HepG2 (cell line): ENCODE data around the gene SHROOM1. TPM values are rescaled to one million over a fixed set of nuclear protein-coding genes. Genes with fewer than 3 reads are reported as not detected.

Experiments
- BRCA1 ChIP-seq: sonication (generic); formaldehyde crosslinking; IDR thresholded peaks from 2 replicates; pipeline ENCODE4 v1.4.0; 2020; ENCODE audit warnings: missing genetic modification reagents
- BRD4 ChIP-seq: sonication (generic); formaldehyde crosslinking; IDR thresholded peaks from 2 replicates; pipeline ENCODE4 v1.4.0; 2020; ENCODE audit warnings: missing genetic modification reagents
- MXD4 ChIP-seq: IDR thresholded peaks from 2 replicates; pipeline ENCODE4 v1.6.1; 2016; ENCODE audit warnings: mild to moderate bottlenecking, missing biosample characterization, missing genetic modification reagents
- SAP130 ChIP-seq: IDR thresholded peaks from 2 replicates; pipeline ENCODE4 v1.6.1; 2016; ENCODE audit warnings: low read depth
- SOX6 ChIP-seq, 2 experiments: fragments of 450-650 bp in 1 of 2; sonication (generic) in 1 of 2; formaldehyde crosslinking in 1 of 2; IDR thresholded peaks; 2 replicates each; pipeline versions ENCODE4 v1.4.0 to v1.6.1; 2017 to 2020; ENCODE audit warnings: antibody characterized with exemption in 1 of 2, mild to moderate bottlenecking in 1 of 2, missing genetic modification reagents in 1 of 2
- SRSF4 ChIP-seq: fragments of 200-400 bp; formaldehyde crosslinking; IDR thresholded peaks from one replicate; pipeline ENCODE4 v1.6.1; 2018; ENCODE audit warnings: mild to moderate bottlenecking, low read depth, low read length, moderate library complexity; ENCODE audit not compliant: poor library complexity, severe bottlenecking
- ZNF253 ChIP-seq: sonication (generic); formaldehyde crosslinking; IDR thresholded peaks from 2 replicates; pipeline ENCODE4 v1.8.0; 2022; ENCODE audit warnings: mild to moderate bottlenecking, missing genetic modification reagents, borderline replicate concordance
- ZNF350 ChIP-seq: sonication (generic); formaldehyde crosslinking; IDR thresholded peaks from 2 replicates; pipeline ENCODE4 v1.4.0; 2020; ENCODE audit warnings: mild to moderate bottlenecking, low read depth, missing genetic modification reagents, borderline replicate concordance
- ZNF382 ChIP-seq: sonication (generic); formaldehyde crosslinking; IDR thresholded peaks from 2 replicates; pipeline ENCODE4 v1.5.0; 2020; ENCODE audit warnings: missing genetic modification reagents, mild to moderate bottlenecking, borderline replicate concordance
- ZNF619 ChIP-seq: sonication (generic); formaldehyde crosslinking; IDR thresholded peaks from 2 replicates; pipeline ENCODE4 v1.4.0; 2020; ENCODE audit warnings: mild to moderate bottlenecking, missing genetic modification reagents
- ZNF629 ChIP-seq: sonication (generic); formaldehyde crosslinking; conservative IDR thresholded peaks from 2 replicates; pipeline ENCODE4 v1.5.0; 2020; ENCODE audit warnings: missing genetic modification reagents
- ZNF747 ChIP-seq: sonication (generic); formaldehyde crosslinking; IDR thresholded peaks from 2 replicates; pipeline ENCODE4 v1.8.1; 2023; ENCODE audit warnings: missing genetic modification reagents, mild to moderate bottlenecking, borderline replicate concordance
- ZNF772 ChIP-seq: sonication (generic); formaldehyde crosslinking; IDR thresholded peaks from 2 replicates; pipeline ENCODE4 v1.5.0; 2020; ENCODE audit warnings: mild to moderate bottlenecking, missing genetic modification reagents
- ZNF780A ChIP-seq: sonication (generic); formaldehyde crosslinking; IDR thresholded peaks from 2 replicates; pipeline ENCODE4 v1.8.0; 2022; ENCODE audit warnings: mild to moderate bottlenecking, missing genetic modification reagents, moderate library complexity
- ZNF781 ChIP-seq: sonication (generic); formaldehyde crosslinking; IDR thresholded peaks from 2 replicates; pipeline ENCODE4 v1.5.1; 2020; ENCODE audit warnings: borderline replicate concordance, mild to moderate bottlenecking, missing genetic modification reagents; ENCODE audit errors: not compliant biosample characterization
- ZNF790 ChIP-seq: sonication (generic); formaldehyde crosslinking; IDR thresholded peaks from 2 replicates; pipeline ENCODE4 v1.8.0; 2022; ENCODE audit warnings: missing genetic modification reagents, mild to moderate bottlenecking, borderline replicate concordance
- polyA plus RNA-seq, 8 experiments: library from polyadenylated mRNA; depleted of rRNA in 3 of 8; stranded (reverse) in 7 of 8; unstranded in 1 of 8; fragments of >200 nt; fragmentation: Illumina TruSeq in 4 of 8; extraction: Trizol in 4 of 8; gene quantifications; 2 replicates each; pipeline versions ENCODE4 v1.2.1 to v1.2.3, GENCODE V29; 2011 to 2016; ENCODE audit warnings: low read depth in 4 of 8, missing spikeins in 1 of 8, mixed read lengths in 1 of 8; ENCODE audit not compliant: insufficient read depth in 1 of 8
- total RNA-seq, 5 experiments: library from RNA; depleted of rRNA; stranded (reverse); fragments of >200 nt; fragmentation: Illumina TruSeq; extraction: Trizol; gene quantifications; 2 replicates each; pipeline ENCODE4 v1.2.3, GENCODE V29; 2016; ENCODE audit warnings: low read depth in 1 of 5
- TF ChIP-seq, protein P1 (sequence below): sonication (generic); formaldehyde crosslinking; IDR thresholded peaks from 2 replicates; pipeline ENCODE4 v1.4.0; 2020; ENCODE audit warnings: mild to moderate bottlenecking, missing genetic modification reagents
- TF ChIP-seq, protein P2 (sequence below): sonication (generic); formaldehyde crosslinking; IDR thresholded peaks from 2 replicates; pipeline ENCODE4 v1.8.0; 2022; ENCODE audit warnings: missing genetic modification reagents, low read depth, mild to moderate bottlenecking, borderline replicate concordance
- TF ChIP-seq, protein P3 (sequence below): sonication (generic); formaldehyde crosslinking; IDR thresholded peaks from 2 replicates; pipeline ENCODE4 v1.4.0; 2020; ENCODE audit warnings: mild to moderate bottlenecking, missing genetic modification reagents
- TF ChIP-seq, protein P4 (sequence below): fragments of 450-650 bp; IDR thresholded peaks from 2 replicates; pipeline ENCODE4 v1.6.1; 2017; ENCODE audit warnings: mild to moderate bottlenecking

The SHROOM1 gene
- total and polyA plus RNA-seq, 2 of the 13 experiments (the other 11 are each of a cell fraction or from before 2014, with no cell fraction given) = 18.2 to 25.7 TPM

DNA sequence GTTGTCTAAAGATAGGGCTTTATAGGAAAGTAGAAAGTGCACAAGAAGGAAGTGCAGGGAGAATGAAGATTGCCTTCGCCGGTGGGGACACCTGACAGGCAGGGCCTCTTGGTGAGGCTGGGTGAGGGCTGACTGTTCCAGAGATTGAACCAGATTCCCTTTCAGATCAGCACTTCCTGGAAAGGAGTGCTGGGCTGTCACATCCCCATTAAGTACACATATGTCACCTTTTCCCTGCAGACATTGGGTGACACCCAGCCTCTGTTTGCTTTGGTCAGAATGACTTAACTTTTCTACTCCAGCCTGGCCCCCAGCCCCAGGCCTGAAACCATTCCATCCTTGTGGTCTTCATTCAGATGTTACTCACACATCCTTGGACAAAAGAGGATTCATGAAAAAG, 7.4 kb upstream of the SHROOM1 start (continued):
- TF ChIP-seq, protein P1, sequence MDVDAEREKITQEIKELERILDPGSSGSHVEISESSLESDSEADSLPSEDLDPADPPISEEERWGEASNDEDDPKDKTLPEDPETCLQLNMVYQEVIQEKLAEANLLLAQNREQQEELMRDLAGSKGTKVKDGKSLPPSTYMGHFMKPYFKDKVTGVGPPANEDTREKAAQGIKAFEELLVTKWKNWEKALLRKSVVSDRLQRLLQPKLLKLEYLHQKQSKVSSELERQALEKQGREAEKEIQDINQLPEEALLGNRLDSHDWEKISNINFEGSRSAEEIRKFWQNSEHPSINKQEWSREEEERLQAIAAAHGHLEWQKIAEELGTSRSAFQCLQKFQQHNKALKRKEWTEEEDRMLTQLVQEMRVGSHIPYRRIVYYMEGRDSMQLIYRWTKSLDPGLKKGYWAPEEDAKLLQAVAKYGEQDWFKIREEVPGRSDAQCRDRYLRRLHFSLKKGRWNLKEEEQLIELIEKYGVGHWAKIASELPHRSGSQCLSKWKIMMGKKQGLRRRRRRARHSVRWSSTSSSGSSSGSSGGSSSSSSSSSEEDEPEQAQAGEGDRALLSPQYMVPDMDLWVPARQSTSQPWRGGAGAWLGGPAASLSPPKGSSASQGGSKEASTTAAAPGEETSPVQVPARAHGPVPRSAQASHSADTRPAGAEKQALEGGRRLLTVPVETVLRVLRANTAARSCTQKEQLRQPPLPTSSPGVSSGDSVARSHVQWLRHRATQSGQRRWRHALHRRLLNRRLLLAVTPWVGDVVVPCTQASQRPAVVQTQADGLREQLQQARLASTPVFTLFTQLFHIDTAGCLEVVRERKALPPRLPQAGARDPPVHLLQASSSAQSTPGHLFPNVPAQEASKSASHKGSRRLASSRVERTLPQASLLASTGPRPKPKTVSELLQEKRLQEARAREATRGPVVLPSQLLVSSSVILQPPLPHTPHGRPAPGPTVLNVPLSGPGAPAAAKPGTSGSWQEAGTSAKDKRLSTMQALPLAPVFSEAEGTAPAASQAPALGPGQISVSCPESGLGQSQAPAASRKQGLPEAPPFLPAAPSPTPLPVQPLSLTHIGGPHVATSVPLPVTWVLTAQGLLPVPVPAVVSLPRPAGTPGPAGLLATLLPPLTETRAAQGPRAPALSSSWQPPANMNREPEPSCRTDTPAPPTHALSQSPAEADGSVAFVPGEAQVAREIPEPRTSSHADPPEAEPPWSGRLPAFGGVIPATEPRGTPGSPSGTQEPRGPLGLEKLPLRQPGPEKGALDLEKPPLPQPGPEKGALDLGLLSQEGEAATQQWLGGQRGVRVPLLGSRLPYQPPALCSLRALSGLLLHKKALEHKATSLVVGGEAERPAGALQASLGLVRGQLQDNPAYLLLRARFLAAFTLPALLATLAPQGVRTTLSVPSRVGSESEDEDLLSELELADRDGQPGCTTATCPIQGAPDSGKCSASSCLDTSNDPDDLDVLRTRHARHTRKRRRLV (CRISPR knock-in tag) = no peak
- no peak for TF ChIP-seq ZNF253 (CRISPR knock-in tag)
- peak; percentile 40; the same call in 1 of the 2 replicates for TF ChIP-seq BRCA1 (CRISPR knock-in tag)
- no peak for TF ChIP-seq ZNF350 (CRISPR knock-in tag)
- TF ChIP-seq ZNF619 (CRISPR knock-in tag) = no peak
- TF ChIP-seq MXD4 (CRISPR knock-in tag) = peak; percentile 71; the same call in 1 of the 2 replicates
- no peak for TF ChIP-seq BRD4 (CRISPR knock-in tag)
- TF ChIP-seq, protein P2, sequence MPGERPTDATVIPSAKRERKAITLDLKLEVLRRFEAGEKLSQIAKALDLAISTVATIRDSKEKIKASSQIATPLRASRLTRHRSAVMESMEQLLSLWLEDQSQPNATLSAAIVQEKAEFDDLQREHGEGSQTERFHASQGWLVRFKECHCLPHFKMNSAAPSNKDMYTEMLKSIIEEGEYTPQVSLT = no peak
- TF ChIP-seq, protein P3, sequence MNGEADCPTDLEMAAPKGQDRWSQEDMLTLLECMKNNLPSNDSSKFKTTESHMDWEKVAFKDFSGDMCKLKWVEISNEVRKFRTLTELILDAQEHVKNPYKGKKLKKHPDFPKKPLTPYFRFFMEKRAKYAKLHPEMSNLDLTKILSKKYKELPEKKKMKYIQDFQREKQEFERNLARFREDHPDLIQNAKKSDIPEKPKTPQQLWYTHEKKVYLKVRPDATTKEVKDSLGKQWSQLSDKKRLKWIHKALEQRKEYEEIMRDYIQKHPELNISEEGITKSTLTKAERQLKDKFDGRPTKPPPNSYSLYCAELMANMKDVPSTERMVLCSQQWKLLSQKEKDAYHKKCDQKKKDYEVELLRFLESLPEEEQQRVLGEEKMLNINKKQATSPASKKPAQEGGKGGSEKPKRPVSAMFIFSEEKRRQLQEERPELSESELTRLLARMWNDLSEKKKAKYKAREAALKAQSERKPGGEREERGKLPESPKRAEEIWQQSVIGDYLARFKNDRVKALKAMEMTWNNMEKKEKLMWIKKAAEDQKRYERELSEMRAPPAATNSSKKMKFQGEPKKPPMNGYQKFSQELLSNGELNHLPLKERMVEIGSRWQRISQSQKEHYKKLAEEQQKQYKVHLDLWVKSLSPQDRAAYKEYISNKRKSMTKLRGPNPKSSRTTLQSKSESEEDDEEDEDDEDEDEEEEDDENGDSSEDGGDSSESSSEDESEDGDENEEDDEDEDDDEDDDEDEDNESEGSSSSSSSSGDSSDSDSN = peak; percentile 9; the same call in 1 of the 2 replicates
- TF ChIP-seq, protein P4, sequence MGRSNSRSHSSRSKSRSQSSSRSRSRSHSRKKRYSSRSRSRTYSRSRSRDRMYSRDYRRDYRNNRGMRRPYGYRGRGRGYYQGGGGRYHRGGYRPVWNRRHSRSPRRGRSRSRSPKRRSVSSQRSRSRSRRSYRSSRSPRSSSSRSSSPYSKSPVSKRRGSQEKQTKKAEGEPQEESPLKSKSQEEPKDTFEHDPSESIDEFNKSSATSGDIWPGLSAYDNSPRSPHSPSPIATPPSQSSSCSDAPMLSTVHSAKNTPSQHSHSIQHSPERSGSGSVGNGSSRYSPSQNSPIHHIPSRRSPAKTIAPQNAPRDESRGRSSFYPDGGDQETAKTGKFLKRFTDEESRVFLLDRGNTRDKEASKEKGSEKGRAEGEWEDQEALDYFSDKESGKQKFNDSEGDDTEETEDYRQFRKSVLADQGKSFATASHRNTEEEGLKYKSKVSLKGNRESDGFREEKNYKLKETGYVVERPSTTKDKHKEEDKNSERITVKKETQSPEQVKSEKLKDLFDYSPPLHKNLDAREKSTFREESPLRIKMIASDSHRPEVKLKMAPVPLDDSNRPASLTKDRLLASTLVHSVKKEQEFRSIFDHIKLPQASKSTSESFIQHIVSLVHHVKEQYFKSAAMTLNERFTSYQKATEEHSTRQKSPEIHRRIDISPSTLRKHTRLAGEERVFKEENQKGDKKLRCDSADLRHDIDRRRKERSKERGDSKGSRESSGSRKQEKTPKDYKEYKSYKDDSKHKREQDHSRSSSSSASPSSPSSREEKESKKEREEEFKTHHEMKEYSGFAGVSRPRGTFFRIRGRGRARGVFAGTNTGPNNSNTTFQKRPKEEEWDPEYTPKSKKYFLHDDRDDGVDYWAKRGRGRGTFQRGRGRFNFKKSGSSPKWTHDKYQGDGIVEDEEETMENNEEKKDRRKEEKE = no peak
- no peak for TF ChIP-seq ZNF781 (CRISPR knock-in tag)
- no peak for TF ChIP-seq SRSF4
- TF ChIP-seq ZNF629 (CRISPR knock-in tag) = no peak
- TF ChIP-seq ZNF780A = no peak
- TF ChIP-seq SOX6 (IDR thresholded peaks at IDR 0.05) = no peak
- TF ChIP-seq SOX6 (CRISPR knock-in tag; IDR thresholded peaks at IDR 0.05) = peak; percentile 28; the same call in 1 of the 2 replicates
- no peak; the same call in 1 of the 2 replicates for TF ChIP-seq ZNF747 (CRISPR knock-in tag)
- no peak; the same call in 1 of the 2 replicates for TF ChIP-seq ZNF790
- TF ChIP-seq ZNF772 (CRISPR knock-in tag) = peak; percentile 88
- peak; percentile 93 for TF ChIP-seq SAP130 (CRISPR knock-in tag)
- TF ChIP-seq ZNF382 (CRISPR knock-in tag) = no peak
